Ishikawa (cell line): Measurements from ENCODE around the gene NFATC1.

Experiments used
- CEBPB ChIP-seq: IDR thresholded peaks from 2 replicates; pipeline ENCODE4 v1.6.1; 2012
- CREB1 ChIP-seq: IDR thresholded peaks from 2 replicates; pipeline ENCODE4 v1.6.1; 2012; ENCODE audit warnings: low read depth
- EGR1 ChIP-seq: IDR thresholded peaks from 2 replicates; pipeline ENCODE4 v1.6.1; 2012
- EP300 ChIP-seq: IDR thresholded peaks from 2 replicates; pipeline ENCODE4 v1.6.1; 2012; ENCODE audit warnings: borderline replicate concordance
- FOXM1 ChIP-seq: IDR thresholded peaks from 2 replicates; pipeline ENCODE4 v1.6.1; 2012; ENCODE audit warnings: low read depth, borderline replicate concordance
- MAX ChIP-seq: IDR thresholded peaks from 2 replicates; pipeline ENCODE4 v1.6.1; 2012
- NFIC ChIP-seq: IDR thresholded peaks from 2 replicates; pipeline ENCODE4 v1.6.1; 2012
- RAD21 ChIP-seq: IDR thresholded peaks from 2 replicates; pipeline ENCODE4 v1.6.1; 2012; ENCODE audit warnings: low read depth
- TAF1 ChIP-seq: IDR thresholded peaks from 2 replicates; pipeline ENCODE4 v1.6.1; 2012; ENCODE audit warnings: low read depth, mild to moderate bottlenecking
- TCF12 ChIP-seq: IDR thresholded peaks from 2 replicates; pipeline ENCODE4 v1.6.1; 2012; ENCODE audit warnings: low read depth
- TEAD4 ChIP-seq: IDR thresholded peaks from 2 replicates; pipeline ENCODE4 v1.6.1; 2012
- USF1 ChIP-seq: IDR thresholded peaks from 2 replicates; pipeline ENCODE4 v1.6.1; 2012
- YY1 ChIP-seq: IDR thresholded peaks from 2 replicates; pipeline ENCODE4 v1.6.1; 2012; ENCODE audit warnings: low read depth
- ZBTB7A ChIP-seq: IDR thresholded peaks from 2 replicates; pipeline ENCODE4 v1.6.1; 2012; ENCODE audit warnings: low read depth
- TF ChIP-seq, protein P1 (sequence below): IDR thresholded peaks from 2 replicates; pipeline ENCODE4 v1.6.1; 2012; ENCODE audit warnings: low read depth, mild to moderate bottlenecking

The NFATC1 gene

GRCh38 chr18:79477711-79478483 is 82.2 kb downstream of the NFATC1 start:
- TF ChIP-seq MAX: no peak
- TF ChIP-seq RAD21: no peak
- TF ChIP-seq TEAD4: no peak

- TF ChIP-seq ZBTB7A (no peak), EP300 (no peak), CREB1 (no peak), CEBPB (no peak), NFIC (no peak), YY1 (no peak), RAD21 (no peak), USF1 (no peak), MAX (no peak), TCF12 (no peak), FOXM1 (no peak), TEAD4 (no peak)
- TF ChIP-seq, protein P1, sequence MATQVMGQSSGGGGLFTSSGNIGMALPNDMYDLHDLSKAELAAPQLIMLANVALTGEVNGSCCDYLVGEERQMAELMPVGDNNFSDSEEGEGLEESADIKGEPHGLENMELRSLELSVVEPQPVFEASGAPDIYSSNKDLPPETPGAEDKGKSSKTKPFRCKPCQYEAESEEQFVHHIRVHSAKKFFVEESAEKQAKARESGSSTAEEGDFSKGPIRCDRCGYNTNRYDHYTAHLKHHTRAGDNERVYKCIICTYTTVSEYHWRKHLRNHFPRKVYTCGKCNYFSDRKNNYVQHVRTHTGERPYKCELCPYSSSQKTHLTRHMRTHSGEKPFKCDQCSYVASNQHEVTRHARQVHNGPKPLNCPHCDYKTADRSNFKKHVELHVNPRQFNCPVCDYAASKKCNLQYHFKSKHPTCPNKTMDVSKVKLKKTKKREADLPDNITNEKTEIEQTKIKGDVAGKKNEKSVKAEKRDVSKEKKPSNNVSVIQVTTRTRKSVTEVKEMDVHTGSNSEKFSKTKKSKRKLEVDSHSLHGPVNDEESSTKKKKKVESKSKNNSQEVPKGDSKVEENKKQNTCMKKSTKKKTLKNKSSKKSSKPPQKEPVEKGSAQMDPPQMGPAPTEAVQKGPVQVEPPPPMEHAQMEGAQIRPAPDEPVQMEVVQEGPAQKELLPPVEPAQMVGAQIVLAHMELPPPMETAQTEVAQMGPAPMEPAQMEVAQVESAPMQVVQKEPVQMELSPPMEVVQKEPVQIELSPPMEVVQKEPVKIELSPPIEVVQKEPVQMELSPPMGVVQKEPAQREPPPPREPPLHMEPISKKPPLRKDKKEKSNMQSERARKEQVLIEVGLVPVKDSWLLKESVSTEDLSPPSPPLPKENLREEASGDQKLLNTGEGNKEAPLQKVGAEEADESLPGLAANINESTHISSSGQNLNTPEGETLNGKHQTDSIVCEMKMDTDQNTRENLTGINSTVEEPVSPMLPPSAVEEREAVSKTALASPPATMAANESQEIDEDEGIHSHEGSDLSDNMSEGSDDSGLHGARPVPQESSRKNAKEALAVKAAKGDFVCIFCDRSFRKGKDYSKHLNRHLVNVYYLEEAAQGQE: no peak
Measured at GRCh38 chr18:79478484-79479115, 82.9 kb downstream of the NFATC1 start.

GRCh38 chr18:79479116-79479760 is 83.5 kb downstream of the NFATC1 start:
- TF ChIP-seq YY1: no peak
- no peak for TF ChIP-seq RAD21
- no peak for TF ChIP-seq TAF1
- TF ChIP-seq TEAD4: no peak
- no peak for TF ChIP-seq CEBPB
- TF ChIP-seq ZBTB7A: no peak
- TF ChIP-seq NFIC: no peak
- no peak for TF ChIP-seq MAX
- TF ChIP-seq, protein P1: no peak
- no peak for TF ChIP-seq TCF12
- no peak for TF ChIP-seq EP300
- no peak for TF ChIP-seq FOXM1
- no peak for TF ChIP-seq CREB1

DNA sequence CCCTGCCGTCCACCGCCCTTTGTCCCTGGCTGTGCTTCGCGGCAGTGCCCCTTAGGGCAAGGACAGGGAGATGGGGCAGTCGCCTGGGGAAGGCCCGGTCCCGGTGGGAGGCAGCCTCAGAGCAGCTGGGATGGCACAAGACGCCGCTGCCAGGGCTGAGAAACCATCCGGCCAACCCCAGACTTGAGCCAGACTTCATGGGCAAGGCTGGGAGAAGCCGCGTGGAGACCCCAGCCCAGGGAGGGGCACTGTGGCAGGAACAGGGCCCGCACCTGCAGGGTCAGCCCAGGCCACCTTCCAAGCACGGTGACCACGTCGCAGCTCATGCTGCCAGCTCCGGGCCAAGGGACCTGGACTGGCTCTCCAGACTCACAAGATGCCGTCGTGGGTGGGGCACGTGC is 84.0 kb downstream of the NFATC1 start:
- TF ChIP-seq ZBTB7A (no peak), YY1 (no peak), USF1 (no peak), CREB1 (no peak), TEAD4 (no peak), TAF1 (no peak), EGR1 (no peak), CEBPB (no peak), TCF12 (no peak), FOXM1 (no peak), EP300 (no peak), MAX (no peak), RAD21 (no peak), NFIC (no peak)
- TF ChIP-seq, protein P1: no peak
